ENCODE data around the gene RNF41. TPM values are rescaled to one million over a fixed set of nuclear protein-coding genes. Genes with fewer than 3 reads are reported as not detected.

Gene RNF41
- total RNA-seq, 1 donor from 2014 or later: 25.1 TPM

DNA sequence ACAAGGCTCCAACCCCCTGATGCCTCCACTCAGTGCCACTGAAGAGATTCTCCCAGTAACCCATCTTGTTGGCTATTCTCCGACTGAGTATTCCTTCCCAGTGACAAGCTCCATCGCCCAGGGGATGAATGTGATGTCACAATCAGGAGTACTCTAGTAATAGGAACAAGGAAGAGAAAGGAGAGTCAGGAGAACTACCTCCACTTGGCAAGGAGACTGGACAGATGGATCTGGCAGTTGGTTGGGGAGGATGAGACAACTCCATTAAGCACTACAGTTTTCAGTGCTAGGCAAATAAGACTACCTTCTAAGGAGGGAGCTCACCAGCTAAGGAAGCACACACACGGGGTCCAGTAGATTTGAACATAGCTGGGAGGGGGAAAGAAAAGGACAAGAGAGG lies 5.3 kb downstream of the RNF41 start:
- DNase-seq (ENCODE audit: low read depth): no peak
- TF ChIP-seq CTCF (conservative IDR thresholded peaks at IDR 0.05; ENCODE audit: low read depth, low read length): no peak

DNA sequence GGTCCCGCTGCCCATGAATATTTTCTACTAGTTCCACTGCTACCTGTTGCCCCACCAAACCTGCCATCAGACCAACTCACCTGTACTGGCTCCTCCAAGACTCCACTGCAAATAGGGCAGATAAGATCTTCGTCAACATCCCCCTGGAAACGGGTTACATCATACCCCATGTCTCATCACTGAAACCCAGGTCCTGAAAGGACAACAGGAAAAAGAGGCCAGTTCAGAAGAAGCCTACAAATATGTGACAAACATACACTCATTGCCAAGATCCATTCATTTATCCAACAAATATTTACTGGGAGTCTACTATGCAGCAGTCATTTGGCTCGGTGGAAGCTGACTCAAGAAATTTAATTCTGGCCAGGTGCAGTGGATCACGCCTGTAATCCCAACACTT lies 7.8 kb downstream of the RNF41 start:
- TF ChIP-seq CTCF (conservative IDR thresholded peaks at IDR 0.05; ENCODE audit: low read depth, low read length): no peak
- no peak for DNase-seq (ENCODE audit: low read depth)
- H3K4me3 ChIP-seq (ENCODE audit: low read depth, low read length): no peak overlapping the region

More for the DNA sequence above, 5.3 kb downstream of the RNF41 start:
- H3K4me3 ChIP-seq (ENCODE audit: low read depth, low read length): no peak overlapping the region

DNA sequence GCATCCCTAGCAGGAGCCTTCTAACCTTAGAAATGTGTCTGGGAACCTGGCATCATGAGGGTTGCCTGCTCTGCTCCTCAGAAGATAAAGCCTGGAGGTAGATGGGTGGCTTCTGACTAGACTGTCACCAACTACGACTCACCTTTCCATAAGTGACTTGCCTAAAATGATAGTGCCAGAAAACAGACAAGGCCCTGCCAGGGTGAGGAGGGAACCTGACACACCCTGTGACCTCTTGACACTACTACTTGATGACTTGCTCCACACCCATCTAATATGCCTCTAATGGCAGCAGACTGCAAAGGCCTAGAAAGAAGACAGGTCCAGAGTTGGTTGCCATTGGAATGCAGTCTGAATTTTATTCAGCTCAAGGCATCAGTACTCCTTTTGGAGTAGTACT lies 9.4 kb downstream of the RNF41 start:
- no peak for DNase-seq (ENCODE audit: low read depth)
- no peak for TF ChIP-seq CTCF (conservative IDR thresholded peaks at IDR 0.05; ENCODE audit: low read depth, low read length)
- no peak overlapping the region for H3K4me3 ChIP-seq (ENCODE audit: low read depth, low read length)

- DNase-seq (ENCODE audit: low read depth): no peak
- no peak overlapping the region for H3K4me3 ChIP-seq (ENCODE audit: low read depth, low read length)
- no peak for TF ChIP-seq CTCF (conservative IDR thresholded peaks at IDR 0.05; ENCODE audit: low read depth, low read length)
These were observed 13.7 kb downstream of the RNF41 start for GRCh38 chr12:56208006-56208405.

- no peak overlapping the region for H3K4me3 ChIP-seq (ENCODE audit: low read depth, low read length)
- TF ChIP-seq CTCF (conservative IDR thresholded peaks at IDR 0.05; ENCODE audit: low read depth, low read length): peak; percentile 77
- no peak for DNase-seq (ENCODE audit: low read depth)
These were observed 15.1 kb downstream of the RNF41 start for GRCh38 chr12:56206452-56207166.

DNA sequence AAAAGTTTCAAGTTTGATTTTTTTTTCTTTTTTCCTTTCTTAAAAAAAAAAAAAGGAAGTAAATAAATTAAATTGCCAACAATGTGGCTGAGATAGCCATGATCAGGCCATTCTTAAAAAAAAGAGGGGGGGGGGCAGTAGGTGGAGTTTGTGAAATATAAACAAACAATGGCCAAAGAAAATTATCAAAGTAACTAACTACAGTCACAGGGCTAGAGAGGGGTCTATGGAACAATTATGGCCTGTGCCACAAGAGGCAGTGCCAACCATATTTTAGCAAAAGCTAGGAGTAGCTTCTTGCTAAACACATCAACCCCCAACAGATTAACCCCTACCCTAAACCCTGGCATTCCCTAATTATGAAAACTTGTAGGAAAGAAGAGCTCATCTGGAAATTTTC lies 16.3 kb downstream of the RNF41 start:
- TF ChIP-seq CTCF (conservative IDR thresholded peaks at IDR 0.05; ENCODE audit: low read depth, low read length): no peak
- H3K4me3 ChIP-seq (ENCODE audit: low read depth, low read length): no peak overlapping the region
- no peak for DNase-seq (ENCODE audit: low read depth)

DNA sequence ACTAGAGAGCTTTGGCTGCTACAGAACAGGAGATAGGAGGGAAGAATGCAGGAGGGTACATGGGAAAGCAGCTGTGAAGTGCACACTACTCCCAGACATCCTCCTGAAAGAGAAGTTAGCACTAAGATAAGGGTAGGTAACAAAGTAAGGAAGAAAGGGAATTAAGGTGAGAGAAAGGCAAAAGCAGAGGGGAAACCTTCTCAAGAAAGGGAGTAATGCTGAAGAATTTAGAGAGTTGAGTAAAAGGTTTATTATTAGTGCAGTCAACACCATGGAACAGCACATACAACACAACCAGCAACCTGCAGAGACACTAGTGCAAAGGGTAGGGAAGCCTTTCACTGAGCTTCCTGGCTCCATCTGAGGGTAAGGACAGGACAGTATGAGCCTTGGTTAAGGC lies 17.4 kb downstream of the RNF41 start:
- no peak for TF ChIP-seq CTCF (conservative IDR thresholded peaks at IDR 0.05; ENCODE audit: low read depth, low read length)
- no peak for DNase-seq (ENCODE audit: low read depth)

More for the DNA sequence above, 17.4 kb downstream of the RNF41 start:
- H3K4me3 ChIP-seq (ENCODE audit: low read depth, low read length): no peak overlapping the region
